ENCODE measurements around the gene OSTF1.

DNA sequence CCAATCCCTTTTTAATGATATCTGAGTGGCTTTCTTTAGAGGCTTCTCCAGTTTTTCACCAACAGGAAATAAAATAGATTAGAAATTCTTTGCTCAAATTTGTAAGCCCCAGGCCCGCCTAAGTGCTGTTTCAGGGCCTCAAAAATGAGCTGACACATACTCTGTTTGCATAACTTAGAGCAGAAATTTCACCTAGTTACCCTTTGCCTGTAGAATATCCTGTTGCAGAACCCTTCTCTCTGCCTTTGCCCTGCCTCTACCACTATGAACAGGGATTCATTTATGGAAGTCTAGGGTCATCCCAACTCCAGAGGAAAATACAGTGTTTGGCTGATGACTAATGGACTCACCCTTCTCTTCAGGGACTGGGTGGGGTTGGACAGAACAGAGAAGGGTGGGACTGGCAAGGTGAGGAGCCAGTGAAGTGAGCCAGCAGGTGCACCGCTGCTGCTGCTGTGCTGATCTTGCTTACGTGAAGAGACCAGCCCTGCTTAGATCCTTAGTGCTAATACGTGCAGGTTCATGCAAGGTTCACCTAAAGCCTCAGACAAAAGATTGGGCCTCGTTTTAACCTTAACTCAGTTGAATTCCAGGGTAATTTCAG lies 22.8 kb downstream of the OSTF1 start:
- TF ChIP-seq POLR2A (IDR thresholded peaks at IDR 0.05): no peak
- TF ChIP-seq, protein P1, sequence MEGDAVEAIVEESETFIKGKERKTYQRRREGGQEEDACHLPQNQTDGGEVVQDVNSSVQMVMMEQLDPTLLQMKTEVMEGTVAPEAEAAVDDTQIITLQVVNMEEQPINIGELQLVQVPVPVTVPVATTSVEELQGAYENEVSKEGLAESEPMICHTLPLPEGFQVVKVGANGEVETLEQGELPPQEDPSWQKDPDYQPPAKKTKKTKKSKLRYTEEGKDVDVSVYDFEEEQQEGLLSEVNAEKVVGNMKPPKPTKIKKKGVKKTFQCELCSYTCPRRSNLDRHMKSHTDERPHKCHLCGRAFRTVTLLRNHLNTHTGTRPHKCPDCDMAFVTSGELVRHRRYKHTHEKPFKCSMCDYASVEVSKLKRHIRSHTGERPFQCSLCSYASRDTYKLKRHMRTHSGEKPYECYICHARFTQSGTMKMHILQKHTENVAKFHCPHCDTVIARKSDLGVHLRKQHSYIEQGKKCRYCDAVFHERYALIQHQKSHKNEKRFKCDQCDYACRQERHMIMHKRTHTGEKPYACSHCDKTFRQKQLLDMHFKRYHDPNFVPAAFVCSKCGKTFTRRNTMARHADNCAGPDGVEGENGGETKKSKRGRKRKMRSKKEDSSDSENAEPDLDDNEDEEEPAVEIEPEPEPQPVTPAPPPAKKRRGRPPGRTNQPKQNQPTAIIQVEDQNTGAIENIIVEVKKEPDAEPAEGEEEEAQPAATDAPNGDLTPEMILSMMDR (IDR thresholded peaks at IDR 0.05): no peak
- TF ChIP-seq POLR2AphosphoS5 (IDR thresholded peaks at IDR 0.05): no peak

Measured in breast epithelium (tissue), 3 donors.